ENCODE measurements around the gene PTPRQ.

PTPRQ gene

GRCh38 chr12:80684077-80684495 is 240.1 kb downstream of the PTPRQ start:
- Histone ChIP-seq H3K4me3 (ENCODE audit: low read length) (no peak overlapping the region), H3K9ac (ENCODE audit: low read length) (no peak overlapping the region), H3K36me3 (ENCODE audit: control insufficient read depth, insufficient read depth, low read length, severe bottlenecking) (no peaks in the 10 kb centered on the region), H3K9me3 (ENCODE audit: control insufficient read depth, low read length) (peaks cover 2% of the 10 kb centered on the region), H3K4me1 (ENCODE audit: control insufficient read depth, insufficient read depth, low read length) (no peaks in the 10 kb centered on the region), H3K27me3 (replicated peaks; ENCODE audit: control insufficient read depth, insufficient read depth, low read length) (no peaks in the 10 kb centered on the region)
- no peak for DNase-seq (ENCODE audit: low read depth)

- Histone ChIP-seq H3K27me3 (replicated peaks; ENCODE audit: control insufficient read depth, insufficient read depth, low read length) (no peaks in the 10 kb centered on the region), H3K36me3 (ENCODE audit: control insufficient read depth, insufficient read depth, low read length, severe bottlenecking) (no peaks in the 10 kb centered on the region), H3K9ac (ENCODE audit: low read length) (no peak overlapping the region), H3K4me1 (ENCODE audit: control insufficient read depth, insufficient read depth, low read length) (no peaks in the 10 kb centered on the region), H3K9me3 (ENCODE audit: control insufficient read depth, low read length) (peaks cover 2% of the 10 kb centered on the region), H3K4me3 (ENCODE audit: low read length) (no peak overlapping the region)
- DNase-seq (ENCODE audit: low read depth) = no peak
Observed at GRCh38 chr12:80690090-80690489, 246.1 kb downstream of the PTPRQ start.

DNA sequence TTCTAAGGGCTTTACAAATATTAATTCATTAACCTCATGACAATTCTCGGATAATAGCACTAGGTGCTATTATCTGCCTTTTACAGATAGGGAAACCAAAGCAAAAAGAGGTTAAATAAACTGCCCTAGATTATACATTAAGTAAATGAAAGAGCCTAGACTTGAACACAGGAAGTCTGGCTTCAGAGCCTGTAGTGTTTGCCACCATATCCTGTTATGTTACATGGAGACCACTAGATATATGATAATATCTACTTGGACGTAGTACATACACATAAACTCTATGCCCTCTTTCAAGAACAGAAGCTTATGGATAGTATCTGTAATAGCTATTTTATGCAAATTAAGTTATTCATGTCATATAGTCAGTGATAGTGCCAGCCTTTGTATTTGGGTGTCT is 246.5 kb downstream of the PTPRQ start:
- no peaks in the 10 kb centered on the region for H3K27me3 ChIP-seq (replicated peaks; ENCODE audit: control insufficient read depth, insufficient read depth, low read length)
- no peak for DNase-seq (ENCODE audit: low read depth)
- H3K4me1 ChIP-seq (ENCODE audit: control insufficient read depth, insufficient read depth, low read length) = no peaks in the 10 kb centered on the region
- H3K4me3 ChIP-seq (ENCODE audit: low read length) = no peak overlapping the region
- no peak overlapping the region for H3K9ac ChIP-seq (ENCODE audit: low read length)
- H3K9me3 ChIP-seq (ENCODE audit: control insufficient read depth, low read length) = peaks cover 2% of the 10 kb centered on the region
- H3K36me3 ChIP-seq (ENCODE audit: control insufficient read depth, insufficient read depth, low read length, severe bottlenecking) = no peaks in the 10 kb centered on the region

GRCh38 chr12:80692114-80692513 is 248.1 kb downstream of the PTPRQ start:
- Histone ChIP-seq H3K27me3 (replicated peaks; ENCODE audit: control insufficient read depth, insufficient read depth, low read length) (no peaks in the 10 kb centered on the region), H3K4me3 (ENCODE audit: low read length) (no peak overlapping the region), H3K36me3 (ENCODE audit: control insufficient read depth, insufficient read depth, low read length, severe bottlenecking) (no peaks in the 10 kb centered on the region), H3K9me3 (ENCODE audit: control insufficient read depth, low read length) (peaks cover 2% of the 10 kb centered on the region), H3K9ac (ENCODE audit: low read length) (no peak overlapping the region), H3K4me1 (ENCODE audit: control insufficient read depth, insufficient read depth, low read length) (no peaks in the 10 kb centered on the region)
- DNase-seq (ENCODE audit: low read depth) = no peak

GRCh38 chr12:80697270-80697887 is 253.3 kb downstream of the PTPRQ start:
- H3K9ac ChIP-seq (ENCODE audit: low read length) = no peak overlapping the region
- no peaks in the 10 kb centered on the region for H3K36me3 ChIP-seq (ENCODE audit: control insufficient read depth, insufficient read depth, low read length, severe bottlenecking)
- DNase-seq (ENCODE audit: low read depth) = no peak
- H3K27me3 ChIP-seq (replicated peaks; ENCODE audit: control insufficient read depth, insufficient read depth, low read length) = no peaks in the 10 kb centered on the region
- H3K4me3 ChIP-seq (ENCODE audit: low read length) = no peak overlapping the region
- no peaks in the 10 kb centered on the region for H3K9me3 ChIP-seq (ENCODE audit: control insufficient read depth, low read length)
- peaks cover 7% of the 10 kb centered on the region for H3K4me1 ChIP-seq (ENCODE audit: control insufficient read depth, insufficient read depth, low read length)

GRCh38 chr12:80698256-80698655 is 254.2 kb downstream of the PTPRQ start:
- H3K27me3 ChIP-seq (replicated peaks; ENCODE audit: control insufficient read depth, insufficient read depth, low read length) = no peaks in the 10 kb centered on the region
- peak overlapping the region; percentile 54 for H3K4me3 ChIP-seq (ENCODE audit: low read length)
- no peak for DNase-seq (ENCODE audit: low read depth)

GRCh38 chr12:80698847-80699542 is 255.0 kb downstream of the PTPRQ start:
- H3K9ac ChIP-seq (ENCODE audit: low read length) = no peak overlapping the region
- no peak overlapping the region for H3K4me3 ChIP-seq (ENCODE audit: low read length)
- H3K27me3 ChIP-seq (replicated peaks; ENCODE audit: control insufficient read depth, insufficient read depth, low read length) = no peaks in the 10 kb centered on the region
- peaks cover 23% of the 10 kb centered on the region for H3K4me1 ChIP-seq (ENCODE audit: control insufficient read depth, insufficient read depth, low read length)
- no peak for DNase-seq (ENCODE audit: low read depth)
- H3K36me3 ChIP-seq (ENCODE audit: control insufficient read depth, insufficient read depth, low read length, severe bottlenecking) = no peaks in the 10 kb centered on the region
- H3K9me3 ChIP-seq (ENCODE audit: control insufficient read depth, low read length) = no peaks in the 10 kb centered on the region

More at GRCh38 chr12:80698256-80698655, 254.2 kb downstream of the PTPRQ start:
- H3K36me3 ChIP-seq (ENCODE audit: control insufficient read depth, insufficient read depth, low read length, severe bottlenecking) = no peaks in the 10 kb centered on the region
- H3K4me1 ChIP-seq (ENCODE audit: control insufficient read depth, insufficient read depth, low read length) = peaks cover 16% of the 10 kb centered on the region
- H3K9me3 ChIP-seq (ENCODE audit: control insufficient read depth, low read length) = no peaks in the 10 kb centered on the region
- no peak overlapping the region for H3K9ac ChIP-seq (ENCODE audit: low read length)

DNA sequence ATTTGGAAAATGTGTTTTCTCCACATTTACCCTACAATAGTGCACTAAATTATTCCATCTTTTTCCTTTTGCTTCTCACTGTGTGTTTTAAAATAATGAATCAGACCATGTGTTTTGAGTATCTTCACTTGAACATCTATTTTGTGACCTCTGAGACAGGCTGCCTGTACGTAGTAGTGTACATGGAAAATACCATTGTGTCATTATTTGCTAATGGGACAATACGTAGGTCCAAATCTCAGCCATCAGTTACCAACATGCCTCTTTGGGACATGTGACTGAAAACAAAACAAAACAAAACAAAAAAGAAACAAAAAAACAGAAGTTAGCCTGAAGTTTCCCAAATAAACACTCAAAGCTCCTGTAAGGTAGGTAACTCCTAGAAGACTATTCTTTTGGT is 256.3 kb downstream of the PTPRQ start:
- Histone ChIP-seq H3K36me3 (ENCODE audit: control insufficient read depth, insufficient read depth, low read length, severe bottlenecking) (no peaks in the 10 kb centered on the region), H3K4me3 (ENCODE audit: low read length) (no peak overlapping the region), H3K4me1 (ENCODE audit: control insufficient read depth, insufficient read depth, low read length) (peaks cover 24% of the 10 kb centered on the region), H3K27me3 (replicated peaks; ENCODE audit: control insufficient read depth, insufficient read depth, low read length) (no peaks in the 10 kb centered on the region), H3K9me3 (ENCODE audit: control insufficient read depth, low read length) (no peaks in the 10 kb centered on the region), H3K9ac (ENCODE audit: low read length) (no peak overlapping the region)
- DNase-seq (ENCODE audit: low read depth) = no peak

- Histone ChIP-seq H3K9me3 (ENCODE audit: control insufficient read depth, low read length) (no peaks in the 10 kb centered on the region), H3K36me3 (ENCODE audit: control insufficient read depth, insufficient read depth, low read length, severe bottlenecking) (no peaks in the 10 kb centered on the region), H3K4me1 (ENCODE audit: control insufficient read depth, insufficient read depth, low read length) (peaks cover 24% of the 10 kb centered on the region), H3K4me3 (ENCODE audit: low read length) (no peak overlapping the region), H3K27me3 (replicated peaks; ENCODE audit: control insufficient read depth, insufficient read depth, low read length) (no peaks in the 10 kb centered on the region), H3K9ac (ENCODE audit: low read length) (no peak overlapping the region)
- DNase-seq (ENCODE audit: low read depth) = peak; percentile 34
Observed at GRCh38 chr12:80701388-80701787, 257.4 kb downstream of the PTPRQ start.

- Histone ChIP-seq H3K27me3 (replicated peaks; ENCODE audit: control insufficient read depth, insufficient read depth, low read length) (no peaks in the 10 kb centered on the region), H3K36me3 (ENCODE audit: control insufficient read depth, insufficient read depth, low read length, severe bottlenecking) (no peaks in the 10 kb centered on the region), H3K9ac (ENCODE audit: low read length) (peak overlapping the region; percentile 75), H3K4me3 (ENCODE audit: low read length) (peak overlapping the region; percentile 71), H3K9me3 (ENCODE audit: control insufficient read depth, low read length) (no peaks in the 10 kb centered on the region), H3K4me1 (ENCODE audit: control insufficient read depth, insufficient read depth, low read length) (peaks cover 24% of the 10 kb centered on the region)
- DNase-seq (ENCODE audit: low read depth) = peak; percentile 66
Observed at GRCh38 chr12:80702889-80703805, 259.1 kb downstream of the PTPRQ start.

DNA sequence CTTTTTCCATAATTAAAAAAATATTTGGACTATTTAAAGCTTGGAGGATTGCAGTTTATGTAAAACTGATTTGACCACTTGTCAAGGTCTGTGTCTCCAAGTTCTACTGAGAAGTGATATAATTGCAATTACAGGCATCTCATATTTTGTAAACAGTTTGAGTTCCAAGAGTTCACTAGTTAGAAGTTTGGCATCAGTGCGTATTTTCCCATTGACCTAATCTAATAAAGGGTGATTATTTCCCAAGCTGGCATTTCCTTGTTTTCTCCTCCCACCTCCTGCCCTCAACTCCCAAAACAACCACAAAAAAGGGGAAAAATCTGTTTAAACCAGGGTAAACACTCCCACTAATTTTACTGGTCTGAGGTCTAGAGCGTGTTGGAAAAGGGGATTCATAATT is 260.4 kb downstream of the PTPRQ start:
- Histone ChIP-seq H3K27me3 (replicated peaks; ENCODE audit: control insufficient read depth, insufficient read depth, low read length) (peaks cover 9% of the 10 kb centered on the region), H3K9me3 (ENCODE audit: control insufficient read depth, low read length) (no peaks in the 10 kb centered on the region), H3K9ac (ENCODE audit: low read length) (no peak overlapping the region), H3K36me3 (ENCODE audit: control insufficient read depth, insufficient read depth, low read length, severe bottlenecking) (no peaks in the 10 kb centered on the region), H3K4me1 (ENCODE audit: control insufficient read depth, insufficient read depth, low read length) (peaks cover 32% of the 10 kb centered on the region), H3K4me3 (ENCODE audit: low read length) (no peak overlapping the region)
- DNase-seq (ENCODE audit: low read depth) = no peak
